T-helper 2 cell treated with Interferon-gamma antibody and Interleukin-4, amounts not matched to agents 5 μg/mL and 100 μg/mL, for 36 hours (primary cell): ENCODE results near the gene EGFL7.

Source experiments
- DNase-seq: peaks from one replicate; pipeline ENCODE4 v3.0.0; 2021; ENCODE audit warnings: low spot score
- H3K27ac Mint-ChIP-seq: one replicate; pipeline ENCODE4 v1.8.0; 2021; ENCODE audit warnings: mild to moderate bottlenecking, mixed read lengths
- H3K27me3 Mint-ChIP-seq: one replicate; pipeline ENCODE4 v1.8.0; 2021; ENCODE audit warnings: low read depth, mixed read lengths
- H3K36me3 Mint-ChIP-seq: one replicate; pipeline ENCODE4 v1.8.0; 2021; ENCODE audit warnings: low read depth, mixed read lengths
- H3K4me1 Mint-ChIP-seq: one replicate; pipeline ENCODE4 v1.8.0; 2021; ENCODE audit warnings: low read depth, mixed read lengths
- H3K4me3 Mint-ChIP-seq: one replicate; pipeline ENCODE4 v1.8.0; 2022; ENCODE audit warnings: mild to moderate bottlenecking, moderate library complexity, mixed read lengths
- H3K9me3 Mint-ChIP-seq: one replicate; pipeline ENCODE4 v1.8.0; 2021; ENCODE audit warnings: mixed read lengths

Gene EGFL7

GRCh38 chr9:136685216-136685615 lies 22.5 kb downstream of the EGFL7 start:
- no peaks in the 10 kb centered on the region for H3K36me3 Mint-ChIP-seq
- H3K4me3 Mint-ChIP-seq = peak overlapping the region; percentile 40
- H3K27me3 Mint-ChIP-seq = no peaks in the 10 kb centered on the region
- H3K27ac Mint-ChIP-seq = no peak overlapping the region
- peaks cover 6% of the 10 kb centered on the region for H3K4me1 Mint-ChIP-seq
- no peak for DNase-seq
- H3K9me3 Mint-ChIP-seq = no peaks in the 10 kb centered on the region

DNA sequence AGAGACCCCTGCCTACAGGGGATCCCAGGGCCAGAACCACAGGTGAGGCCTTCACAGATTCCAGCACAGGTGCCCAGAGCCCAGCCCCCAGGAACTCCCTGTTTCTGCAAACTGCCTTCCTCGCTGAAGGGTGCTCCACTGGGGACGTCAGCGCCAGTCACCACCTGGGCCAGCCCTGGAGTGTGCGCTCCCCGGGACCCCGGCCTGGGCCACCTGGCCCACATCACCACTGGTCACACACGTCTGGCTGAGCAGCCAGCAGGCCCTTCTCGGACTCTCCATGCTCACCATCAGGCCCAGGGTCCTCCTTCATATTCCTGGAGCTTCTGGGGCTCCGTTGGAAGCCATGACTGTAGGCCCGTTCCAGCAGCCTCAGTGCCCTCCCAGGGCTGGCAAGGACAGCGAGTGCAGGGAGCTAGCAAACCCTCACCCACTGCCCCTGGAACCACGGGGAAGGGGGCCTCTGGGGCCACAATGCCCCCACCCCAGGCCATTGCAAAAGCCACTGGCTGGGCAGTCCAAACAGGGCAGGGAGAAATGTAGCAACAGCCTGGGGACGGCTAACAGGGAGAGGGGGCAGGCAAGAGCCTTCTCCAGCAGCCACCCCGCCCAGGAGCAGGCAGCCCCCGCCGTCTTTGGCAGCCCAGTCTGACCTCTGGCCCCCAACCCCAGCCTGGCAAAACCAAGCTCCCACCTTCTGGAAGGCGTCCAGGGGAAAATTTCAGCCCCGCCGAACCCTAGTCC lies 23.2 kb downstream of the EGFL7 start:
- DNase-seq = no peak
- no peaks in the 10 kb centered on the region for H3K9me3 Mint-ChIP-seq
- peak overlapping the region; percentile 61 for H3K27ac Mint-ChIP-seq
- peak overlapping the region; percentile 85 for H3K4me3 Mint-ChIP-seq
- no peaks in the 10 kb centered on the region for H3K27me3 Mint-ChIP-seq
- H3K4me1 Mint-ChIP-seq = peaks cover 6% of the 10 kb centered on the region
- H3K36me3 Mint-ChIP-seq = no peaks in the 10 kb centered on the region

DNA sequence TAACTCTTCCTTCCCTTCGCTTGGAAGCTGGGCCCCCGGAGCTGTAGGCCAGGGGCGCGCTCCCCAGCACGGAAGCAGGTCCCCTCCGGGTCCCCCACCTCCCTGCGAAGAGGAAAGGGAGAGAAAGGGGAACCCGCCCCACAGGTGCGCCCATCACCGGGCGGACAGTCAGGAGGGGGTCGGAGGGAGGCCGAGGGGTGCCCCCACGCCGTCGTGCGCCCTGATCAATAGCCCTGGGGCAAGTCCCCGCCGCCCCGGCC lies 23.7 kb downstream of the EGFL7 start:
- Mint-ChIP-seq H3K4me3 (peak overlapping the region; percentile 85), H3K9me3 (no peaks in the 10 kb centered on the region), H3K27me3 (no peaks in the 10 kb centered on the region), H3K4me1 (peaks cover 6% of the 10 kb centered on the region), H3K27ac (no peak overlapping the region), H3K36me3 (no peaks in the 10 kb centered on the region)
- no peak for DNase-seq

DNA sequence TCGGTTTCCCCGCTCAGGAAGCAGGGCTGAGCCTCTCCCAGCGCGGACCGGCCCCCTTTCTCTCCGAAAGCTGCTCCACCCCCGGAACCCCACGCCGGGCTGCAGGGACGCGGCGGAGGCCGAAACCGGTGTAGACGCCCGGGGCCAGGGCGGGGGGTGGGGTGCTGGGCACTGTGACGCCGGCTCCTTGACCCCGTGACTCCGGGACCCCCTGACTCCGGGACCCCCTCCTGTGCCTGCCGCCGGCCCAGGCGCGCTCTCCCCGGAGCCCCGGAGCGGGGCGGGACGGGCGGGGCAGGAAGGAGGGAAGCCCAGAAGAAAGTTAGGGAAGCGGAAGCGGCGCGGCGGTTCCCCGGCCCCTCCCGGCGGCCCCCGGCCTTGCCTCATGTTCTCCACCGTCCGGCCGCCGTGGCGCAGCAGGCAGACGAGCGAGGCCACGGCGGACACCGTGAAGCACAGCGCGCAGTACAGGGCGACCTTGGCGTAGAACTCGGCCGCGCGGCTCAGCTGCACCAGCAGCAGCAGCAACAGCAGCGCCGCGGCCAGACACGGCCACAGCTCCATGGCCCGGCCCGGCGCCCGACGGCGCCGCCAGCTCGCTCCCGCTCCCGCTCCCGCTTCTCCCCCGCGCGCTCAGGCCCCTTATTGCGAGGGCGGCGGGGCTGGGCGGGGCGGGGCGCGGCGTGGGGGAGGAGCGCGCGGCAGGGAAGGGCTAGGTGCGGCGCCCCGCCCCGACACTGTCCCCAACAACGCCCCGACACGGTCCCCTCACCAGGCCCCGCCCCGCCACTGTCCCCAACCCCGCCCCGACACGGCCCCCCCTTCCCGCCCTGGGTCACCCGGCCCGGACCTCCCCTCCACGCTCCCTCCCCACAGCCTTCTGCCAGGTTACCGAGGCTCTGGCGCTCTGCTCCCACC lies 24.3 kb downstream of the EGFL7 start, which contains the start of gene AGPAT2:
Gene AGPAT2, minus strand, starts transcription at position 664 of the 918 bp plus-strand sequence. Its CDS starts 100 bp downstream, at position 564.
- Mint-ChIP-seq H3K4me3 (peak within 1 kb of the TSS; percentile 85), H3K9me3 (no peaks in the 10 kb centered on the region), H3K27me3 (no peaks in the 10 kb centered on the region), H3K36me3 (no peaks in the 10 kb centered on the region), H3K4me1 (peaks cover 6% of the 10 kb centered on the region), H3K27ac (peak within 1 kb of the TSS; percentile 62)
- DNase-seq = peak; percentile 64

GRCh38 chr9:136687721-136688223 lies 25.1 kb downstream of the EGFL7 start:
- no peak for DNase-seq
- peaks cover 6% of the 10 kb centered on the region for H3K4me1 Mint-ChIP-seq
- H3K27me3 Mint-ChIP-seq = no peaks in the 10 kb centered on the region
- H3K36me3 Mint-ChIP-seq = no peaks in the 10 kb centered on the region
- H3K4me3 Mint-ChIP-seq = peak overlapping the region; percentile 34
- no peak overlapping the region for H3K27ac Mint-ChIP-seq
- no peaks in the 10 kb centered on the region for H3K9me3 Mint-ChIP-seq

- peak overlapping the region; percentile 34 for H3K4me3 Mint-ChIP-seq
- no peaks in the 10 kb centered on the region for H3K9me3 Mint-ChIP-seq
- H3K27ac Mint-ChIP-seq = no peak overlapping the region
- no peak for DNase-seq
- no peaks in the 10 kb centered on the region for H3K27me3 Mint-ChIP-seq
- H3K4me1 Mint-ChIP-seq = peaks cover 6% of the 10 kb centered on the region
- no peaks in the 10 kb centered on the region for H3K36me3 Mint-ChIP-seq
Measured at GRCh38 chr9:136688274-136689107, 25.8 kb downstream of the EGFL7 start.

GRCh38 chr9:136689108-136689460 lies 26.4 kb downstream of the EGFL7 start:
- no peak for DNase-seq
- Mint-ChIP-seq H3K27ac (no peak overlapping the region), H3K36me3 (no peaks in the 10 kb centered on the region), H3K4me1 (peaks cover 6% of the 10 kb centered on the region), H3K9me3 (no peaks in the 10 kb centered on the region), H3K4me3 (no peak overlapping the region), H3K27me3 (no peaks in the 10 kb centered on the region)

DNA sequence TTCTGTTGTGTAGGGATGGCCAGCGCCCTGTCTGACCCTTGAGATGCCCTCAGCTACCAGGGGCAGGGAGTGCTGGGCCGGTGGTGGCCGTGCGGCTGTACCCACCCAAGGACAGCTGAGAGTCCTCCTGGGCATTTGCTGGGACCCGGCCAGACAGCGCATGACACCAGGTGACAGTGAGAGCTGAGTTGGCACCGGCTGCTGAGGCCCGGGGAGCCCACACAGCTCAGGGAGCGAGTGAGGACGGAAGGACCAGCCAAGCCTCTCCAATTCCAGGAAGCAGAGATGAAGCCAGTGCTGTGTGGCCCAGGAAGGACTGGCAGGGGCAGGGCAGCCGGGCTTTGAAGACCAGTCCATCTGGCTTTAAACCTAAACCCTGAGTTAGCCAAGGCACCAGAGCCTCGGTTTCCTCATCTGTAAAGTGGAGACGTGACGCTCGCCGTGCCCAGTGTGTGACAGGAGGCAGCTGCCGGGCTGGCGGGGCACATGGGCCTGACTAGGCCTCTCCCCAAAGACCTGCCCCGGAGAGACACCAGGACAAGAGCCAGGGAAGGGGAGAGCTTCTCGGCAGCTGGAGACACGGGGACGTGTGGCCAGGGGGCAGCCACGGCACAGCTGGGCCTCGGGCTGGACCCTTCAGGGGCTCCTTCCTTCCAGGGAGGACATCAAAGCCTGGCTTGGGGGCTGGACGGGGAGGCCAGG lies 27.5 kb downstream of the EGFL7 start:
- Mint-ChIP-seq H3K4me1 (peaks cover 6% of the 10 kb centered on the region), H3K9me3 (no peaks in the 10 kb centered on the region), H3K4me3 (no peak overlapping the region), H3K27me3 (no peaks in the 10 kb centered on the region), H3K36me3 (no peaks in the 10 kb centered on the region), H3K27ac (no peak overlapping the region)
- no peak for DNase-seq

DNA sequence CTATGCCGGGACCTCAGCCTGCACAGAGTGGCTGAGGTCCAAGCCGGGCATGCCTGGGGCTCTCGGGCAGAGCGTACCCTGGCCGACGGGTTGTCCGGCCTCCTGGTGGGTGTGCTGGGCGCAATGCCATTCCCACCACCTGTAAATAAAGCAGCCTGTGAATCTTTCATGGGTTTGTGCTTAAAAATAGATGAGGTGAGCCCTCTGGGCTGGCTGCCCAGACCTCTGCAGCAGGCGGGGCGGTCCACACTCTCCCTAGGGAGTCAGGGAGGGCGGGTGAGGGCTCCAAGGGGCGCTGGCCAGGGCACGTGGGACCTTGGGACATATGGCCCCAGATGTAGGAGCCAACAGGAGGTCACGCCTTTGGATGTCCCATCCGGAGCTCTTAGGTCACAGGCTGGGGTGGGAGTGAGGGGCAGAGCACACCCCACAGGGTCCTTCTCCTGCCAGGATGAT lies 28.1 kb downstream of the EGFL7 start:
- Mint-ChIP-seq H3K27me3 (no peaks in the 10 kb centered on the region), H3K27ac (no peak overlapping the region), H3K36me3 (no peaks in the 10 kb centered on the region), H3K4me1 (peaks cover 5% of the 10 kb centered on the region), H3K4me3 (no peak overlapping the region), H3K9me3 (no peaks in the 10 kb centered on the region)
- DNase-seq = no peak

GRCh38 chr9:136691316-136692184 lies 28.8 kb downstream of the EGFL7 start:
- Mint-ChIP-seq H3K27ac (no peak overlapping the region), H3K4me1 (no peaks in the 10 kb centered on the region), H3K27me3 (no peaks in the 10 kb centered on the region), H3K36me3 (no peaks in the 10 kb centered on the region), H3K4me3 (no peak overlapping the region), H3K9me3 (no peaks in the 10 kb centered on the region)
- DNase-seq = no peak

DNA sequence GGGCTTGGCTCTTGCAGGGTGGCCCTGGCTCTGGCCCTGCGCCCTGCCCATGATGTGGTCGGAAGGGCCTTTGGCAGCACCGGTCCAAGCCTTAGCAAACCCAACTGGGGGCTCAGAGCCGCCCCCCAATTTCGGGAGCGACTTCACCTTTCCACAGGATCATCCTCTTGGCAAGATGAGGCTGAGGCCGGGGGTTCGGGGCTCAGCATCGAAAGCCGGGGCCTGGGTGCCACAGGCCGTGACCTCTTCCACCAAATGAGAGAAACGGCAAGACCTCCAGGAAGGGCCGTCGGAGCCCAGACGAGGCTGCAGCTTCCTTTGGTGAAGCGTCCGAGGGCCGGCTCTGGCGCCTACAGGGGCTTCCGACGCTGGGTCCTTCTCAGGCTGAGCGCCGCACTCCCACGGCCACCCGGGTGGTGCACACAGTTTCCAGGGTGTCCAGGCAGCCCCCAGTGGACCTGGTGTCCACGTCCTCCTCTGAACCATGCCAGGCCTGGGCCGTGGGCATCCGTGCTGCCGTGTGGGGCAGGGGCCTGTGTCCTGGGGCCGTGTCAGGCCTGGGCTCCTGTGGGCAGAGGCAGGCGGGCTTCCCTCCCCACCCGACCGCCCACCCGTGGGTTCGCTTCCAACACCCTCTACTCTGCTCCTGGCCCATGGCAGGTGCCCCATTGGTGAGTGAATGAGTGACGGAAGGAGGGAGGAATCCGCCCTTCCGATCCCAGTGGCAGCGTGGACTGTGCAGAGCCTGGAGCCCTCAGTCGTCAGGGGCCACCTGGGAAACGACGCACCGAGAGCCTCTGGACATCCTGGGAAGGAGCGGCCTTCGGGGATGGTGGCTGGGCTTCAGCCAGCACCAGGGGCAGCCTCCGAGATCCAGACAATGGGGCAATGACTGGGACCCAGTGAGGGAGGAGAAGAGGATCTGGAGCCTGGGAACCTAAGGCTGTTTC lies 29.7 kb downstream of the EGFL7 start:
- peaks cover 2% of the 10 kb centered on the region for H3K27me3 Mint-ChIP-seq

GRCh38 chr9:136693135-136693489 lies 30.4 kb downstream of the EGFL7 start:
- Mint-ChIP-seq H3K27me3 (peaks cover 4% of the 10 kb centered on the region), H3K36me3 (no peaks in the 10 kb centered on the region), H3K9me3 (no peaks in the 10 kb centered on the region), H3K4me1 (no peaks in the 10 kb centered on the region), H3K4me3 (no peak overlapping the region), H3K27ac (no peak overlapping the region)
- DNase-seq = no peak

More for the DNA sequence above, 29.7 kb downstream of the EGFL7 start:
- Mint-ChIP-seq H3K4me1 (no peaks in the 10 kb centered on the region), H3K36me3 (no peaks in the 10 kb centered on the region), H3K27ac (no peak overlapping the region), H3K4me3 (no peak overlapping the region), H3K9me3 (no peaks in the 10 kb centered on the region)
- DNase-seq = no peak
